Activated CD8-positive, alpha-beta T cell treated with anti-CD3 and anti-CD28 coated beads for 36 hours (primary cell): ENCODE data around the gene MBNL1. TPM values are rescaled to one million over a fixed set of nuclear protein-coding genes. Genes with fewer than 3 reads are reported as not detected.
A peak's percentile ranks its signal among the peaks of the same experiment; 100 is the strongest.

Experiments used
- ATAC-seq: fragments of 200-7000 bp; cut with Tn5 transposase; one replicate; pipeline ENCODE4 v1.10.0; 2021; ENCODE audit warnings: mild to moderate bottlenecking, moderate library complexity
- CTCF ChIA-PET: fragments of 350-600 bp; sonication (Branson Sonifier 250); formaldehyde crosslinking; loops from one replicate; lab custom pipeline; 2021; ENCODE audit warnings: antibody characterized with exemption; lab: Charles Lee
- POLR2A ChIA-PET: fragments of 350-600 bp; sonication (Branson Sonifier 250); formaldehyde crosslinking; loops from one replicate; lab custom pipeline; 2021; ENCODE audit warnings: antibody characterized with exemption; lab: Charles Lee
- DNase-seq: peaks from one replicate; pipeline ENCODE4 v3.0.0-alpha.2; 2020
- H3K27ac Mint-ChIP-seq: one replicate; pipeline ENCODE4 v1.8.0; 2021; ENCODE audit warnings: mild to moderate bottlenecking, mixed read lengths
- H3K27me3 Mint-ChIP-seq: one replicate; pipeline ENCODE4 v1.8.0; 2021; ENCODE audit warnings: mixed read lengths
- H3K36me3 Mint-ChIP-seq: one replicate; pipeline ENCODE4 v1.8.0; 2021; ENCODE audit warnings: low read depth, mixed read lengths
- H3K4me1 Mint-ChIP-seq: one replicate; pipeline ENCODE4 v1.8.0; 2021; ENCODE audit warnings: low read depth, mixed read lengths
- H3K4me3 Mint-ChIP-seq: one replicate; pipeline ENCODE4 v1.8.0; 2021; ENCODE audit warnings: mild to moderate bottlenecking, moderate library complexity, mixed read lengths
- H3K9me3 Mint-ChIP-seq: one replicate; pipeline ENCODE4 v1.8.0; 2021; ENCODE audit warnings: mixed read lengths
- CTCF ChIP-seq: fragments of 200-600 bp; IDR thresholded peaks from one replicate; pipeline ENCODE4 v1.8.0; 2022; ENCODE audit warnings: antibody characterized with exemption, mild to moderate bottlenecking
- intact Hi-C: fragments of 100-400 bp; cut with micrococcal nuclease; formaldehyde crosslinking; loops from one replicate; pipeline ENCODE4 v1.10.0; 2022
- total RNA-seq, 2 experiments: library from RNA; stranded (reverse); gene quantifications; one replicate each; pipeline ENCODE4 v1.2.3, GENCODE V29; 2021

MBNL1 gene
- total RNA-seq, 2 experiments from 2014 or later, result 341 to 360 TPM

DNA sequence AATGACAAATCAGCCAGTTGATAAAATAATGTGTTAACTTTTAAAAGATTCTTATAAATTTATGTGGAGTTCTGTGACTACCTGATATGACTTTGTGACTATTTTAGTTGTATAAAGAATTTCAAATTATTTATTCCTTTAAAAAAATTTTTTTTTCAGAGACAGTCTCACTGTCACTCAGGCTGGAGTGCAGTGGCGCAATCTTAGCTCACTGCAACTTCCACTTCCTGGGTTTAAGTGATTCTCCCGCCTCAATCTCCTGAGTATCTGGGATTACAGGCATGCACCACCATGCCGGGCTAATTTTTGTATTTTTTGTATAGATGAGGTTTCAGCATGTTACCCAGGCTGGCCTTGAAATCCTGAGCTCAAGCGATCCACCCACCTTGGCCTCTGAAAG is 48.5 kb downstream of the MBNL1 start:
- no peak for DNase-seq
- intact Hi-C loops, result no loop called here
- no peak for ATAC-seq
- no peak for TF ChIP-seq CTCF
- Mint-ChIP-seq H3K36me3 (peaks cover 51% of the 10 kb centered on the region), H3K27me3 (no peaks in the 10 kb centered on the region), H3K4me3 (no peak overlapping the region), H3K9me3 (no peaks in the 10 kb centered on the region), H3K27ac (peak overlapping the region; percentile 72), H3K4me1 (peaks cover 85% of the 10 kb centered on the region)
- ChIA-PET POLR2A (interaction anchor here (0.8 to 1.6 kb wide), 3 partner anchors 16 to 132 kb away, joined by 4 to 8 read pairs (median 5); no protein-coding TSS in a partner anchor), CTCF (interaction anchor here (1.5 kb wide), 1 partner anchor 12 kb away, joined by 5 read pairs; no protein-coding TSS in a partner anchor)

DNA sequence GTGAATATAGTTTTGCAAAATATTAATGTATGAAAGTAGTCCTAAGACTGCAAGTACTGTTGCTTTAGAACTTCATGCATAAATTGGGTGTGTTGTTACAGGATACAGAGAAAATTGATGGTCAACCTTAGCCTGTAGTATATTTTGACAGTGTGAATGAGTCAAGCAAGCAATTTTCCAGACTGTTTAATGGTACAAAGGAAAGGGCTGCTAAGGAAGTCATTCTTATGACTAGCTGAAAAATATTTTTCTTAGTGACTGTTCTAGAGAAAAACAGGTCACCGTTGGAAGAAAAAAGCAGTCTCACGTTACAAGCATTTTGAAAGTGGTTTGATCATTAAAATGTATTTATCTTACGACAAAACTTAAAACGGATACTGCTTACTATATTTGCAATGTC is 49.2 kb downstream of the MBNL1 start:
- H3K27ac Mint-ChIP-seq, result peak overlapping the region; percentile 72
- no peak for TF ChIP-seq CTCF
- peak; percentile 13 for ATAC-seq
- peaks cover 86% of the 10 kb centered on the region for H3K4me1 Mint-ChIP-seq
- ChIA-PET POLR2A (interaction anchor here (1.0 to 1.6 kb wide), 3 partner anchors 15 to 133 kb away, joined by 3 to 5 read pairs (median 3); no protein-coding TSS in a partner anchor), CTCF (interaction anchor here (0.8 to 1.5 kb wide), 7 partner anchors 9 to 129 kb away, joined by 3 to 5 read pairs (median 3); no protein-coding TSS in a partner anchor)
- DNase-seq, result no peak
- no peak overlapping the region for H3K4me3 Mint-ChIP-seq
- H3K9me3 Mint-ChIP-seq, result no peaks in the 10 kb centered on the region
- H3K36me3 Mint-ChIP-seq, result peaks cover 44% of the 10 kb centered on the region
- intact Hi-C loops, result no loop called here
- H3K27me3 Mint-ChIP-seq, result no peaks in the 10 kb centered on the region

GRCh38 chr3:152318512-152318911 is 49.8 kb downstream of the MBNL1 start:
- ATAC-seq (no peak), DNase-seq (no peak)
- Mint-ChIP-seq H3K27me3 (no peaks in the 10 kb centered on the region), H3K4me3 (no peak overlapping the region), H3K9me3 (no peaks in the 10 kb centered on the region), H3K36me3 (peaks cover 40% of the 10 kb centered on the region), H3K4me1 (peaks cover 83% of the 10 kb centered on the region), H3K27ac (peak overlapping the region; percentile 69)
- no peak for TF ChIP-seq CTCF
- ChIA-PET CTCF (interaction anchor here (0.6 to 1.5 kb wide), 9 partner anchors 9 to 246 kb away, joined by 3 to 5 read pairs (median 3); no protein-coding TSS in a partner anchor), POLR2A (interaction anchor here (1.0 to 1.6 kb wide), 3 partner anchors 14 to 133 kb away, joined by 3 to 5 read pairs (median 3); no protein-coding TSS in a partner anchor)
- intact Hi-C loops, result no loop called here

- intact Hi-C loops, result no loop called here
- CTCF ChIA-PET, result interaction anchor here (0.9 to 1.2 kb wide), 4 partner anchors 8 to 124 kb away, joined by 3 to 4 read pairs (median 3); no protein-coding TSS in a partner anchor
- peak; percentile 27 for ATAC-seq
- Mint-ChIP-seq H3K27me3 (no peaks in the 10 kb centered on the region), H3K36me3 (peaks cover 42% of the 10 kb centered on the region), H3K27ac (peak overlapping the region; percentile 69), H3K9me3 (no peaks in the 10 kb centered on the region), H3K4me3 (no peak overlapping the region), H3K4me1 (peaks cover 82% of the 10 kb centered on the region)
- no peak for TF ChIP-seq CTCF
- DNase-seq, result no peak
- POLR2A ChIA-PET, result interaction anchor here (0.9 kb wide), 1 partner anchor 13 kb away, joined by 3 read pairs; no protein-coding TSS in a partner anchor
Measured at GRCh38 chr3:152319256-152319655, 50.5 kb downstream of the MBNL1 start.
